GM19035 (cell line): ENCODE results near the gene CHPF.

Experiments
- ATAC-seq: cut with Tn5 transposase; IDR thresholded peaks from one replicate; pipeline ENCODE4 v1.9.1; 2021; ENCODE audit not compliant: unreplicated experiment

Gene CHPF, protein sequence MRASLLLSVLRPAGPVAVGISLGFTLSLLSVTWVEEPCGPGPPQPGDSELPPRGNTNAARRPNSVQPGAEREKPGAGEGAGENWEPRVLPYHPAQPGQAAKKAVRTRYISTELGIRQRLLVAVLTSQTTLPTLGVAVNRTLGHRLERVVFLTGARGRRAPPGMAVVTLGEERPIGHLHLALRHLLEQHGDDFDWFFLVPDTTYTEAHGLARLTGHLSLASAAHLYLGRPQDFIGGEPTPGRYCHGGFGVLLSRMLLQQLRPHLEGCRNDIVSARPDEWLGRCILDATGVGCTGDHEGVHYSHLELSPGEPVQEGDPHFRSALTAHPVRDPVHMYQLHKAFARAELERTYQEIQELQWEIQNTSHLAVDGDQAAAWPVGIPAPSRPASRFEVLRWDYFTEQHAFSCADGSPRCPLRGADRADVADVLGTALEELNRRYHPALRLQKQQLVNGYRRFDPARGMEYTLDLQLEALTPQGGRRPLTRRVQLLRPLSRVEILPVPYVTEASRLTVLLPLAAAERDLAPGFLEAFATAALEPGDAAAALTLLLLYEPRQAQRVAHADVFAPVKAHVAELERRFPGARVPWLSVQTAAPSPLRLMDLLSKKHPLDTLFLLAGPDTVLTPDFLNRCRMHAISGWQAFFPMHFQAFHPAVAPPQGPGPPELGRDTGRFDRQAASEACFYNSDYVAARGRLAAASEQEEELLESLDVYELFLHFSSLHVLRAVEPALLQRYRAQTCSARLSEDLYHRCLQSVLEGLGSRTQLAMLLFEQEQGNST

DNA sequence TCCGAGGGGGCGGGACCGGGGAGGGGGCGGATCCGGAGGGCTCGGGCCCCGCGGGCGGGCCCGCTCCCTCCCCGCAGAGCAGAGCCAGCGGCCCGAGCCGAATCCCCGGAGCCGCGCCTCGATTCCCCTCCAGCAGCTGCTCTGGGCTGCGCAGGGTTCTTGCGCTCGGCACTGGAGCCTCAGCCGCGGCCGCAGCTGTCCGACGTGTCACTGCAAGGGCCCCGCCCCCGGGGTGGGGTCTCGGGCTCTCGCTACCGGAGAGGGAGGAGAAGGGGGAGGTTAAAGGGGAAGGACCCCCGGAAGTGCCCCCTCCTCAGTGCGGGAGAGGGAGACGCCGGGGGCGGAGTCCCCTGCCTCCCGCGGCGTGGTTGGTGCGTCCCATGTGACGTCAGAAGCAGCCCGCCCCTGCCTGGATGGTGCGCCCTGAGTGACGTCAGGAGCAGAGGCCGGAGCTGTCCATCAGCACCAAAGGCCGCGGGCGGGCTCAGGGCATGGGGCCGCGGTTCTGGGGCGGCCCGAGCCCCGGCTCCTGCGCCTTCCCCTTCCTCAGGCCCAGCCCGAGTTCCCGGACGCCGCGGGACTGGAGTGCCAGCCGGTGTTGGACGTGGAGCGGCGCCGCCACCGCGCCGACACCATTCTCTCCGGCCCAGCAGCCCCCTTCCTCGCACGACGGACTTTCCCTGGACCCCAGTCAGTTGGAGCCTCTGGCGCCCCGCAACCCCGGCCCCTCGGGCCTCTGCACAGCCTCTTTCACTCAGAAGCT lies at the start of gene CHPF, which contains the start of gene TMEM198:
TSS of gene CHPF (minus strand) at position 214 of the 763 bp plus-strand sequence. CDS start 271 bp downstream, outside the sequence.
TSS of gene TMEM198 (plus strand) at position 433 of the 763 bp plus-strand sequence. CDS start 700 bp downstream, outside the sequence.
- ATAC-seq: peak; percentile 72

DNA sequence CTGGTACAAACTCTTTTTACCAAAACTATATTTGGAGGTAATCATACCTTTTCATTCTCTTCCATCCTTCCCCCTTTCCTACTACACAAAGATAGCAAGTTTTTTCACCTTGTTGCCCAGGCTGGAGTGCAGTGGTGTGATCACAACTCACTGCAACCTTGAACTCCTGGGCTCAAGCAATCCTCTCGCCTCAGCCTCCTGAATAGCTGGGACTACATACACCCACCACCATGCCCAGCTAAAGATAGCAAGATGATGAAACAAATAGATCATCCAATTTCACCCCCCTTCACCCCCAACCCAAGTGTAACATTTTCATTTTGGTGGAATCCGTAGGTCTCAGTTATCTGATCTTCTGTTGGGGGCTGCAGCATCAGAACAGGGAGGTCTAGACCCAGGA lies 49.5 kb upstream of the CHPF start:
- ATAC-seq: no peak

GRCh38 chr2:219592736-219593135 lies 49.1 kb upstream of the CHPF start:
- ATAC-seq: no peak

GRCh38 chr2:219591091-219591490 lies 47.5 kb upstream of the CHPF start:
- ATAC-seq: no peak

DNA sequence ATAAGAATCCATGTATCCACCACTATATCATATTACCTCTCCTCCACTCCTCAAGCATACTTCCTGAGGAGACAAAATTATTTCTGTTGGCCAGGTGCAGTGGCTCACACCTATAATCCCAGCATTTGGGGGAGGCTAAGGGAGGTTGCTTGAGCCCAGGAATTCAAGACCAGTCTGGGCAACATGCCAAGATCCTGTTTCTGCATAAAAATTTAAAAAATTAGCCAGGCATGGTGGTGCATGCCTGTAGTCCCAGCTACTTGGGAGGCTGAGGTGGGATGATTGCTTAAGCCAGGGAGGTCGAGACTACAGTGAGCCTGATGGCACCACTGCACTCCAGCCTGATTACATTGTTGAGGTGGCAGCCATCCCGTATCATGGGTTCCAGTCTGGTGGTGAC lies 37.7 kb upstream of the CHPF start:
- no peak for ATAC-seq

GRCh38 chr2:219578811-219579613 lies 35.4 kb upstream of the CHPF start:
- no peak for ATAC-seq

DNA sequence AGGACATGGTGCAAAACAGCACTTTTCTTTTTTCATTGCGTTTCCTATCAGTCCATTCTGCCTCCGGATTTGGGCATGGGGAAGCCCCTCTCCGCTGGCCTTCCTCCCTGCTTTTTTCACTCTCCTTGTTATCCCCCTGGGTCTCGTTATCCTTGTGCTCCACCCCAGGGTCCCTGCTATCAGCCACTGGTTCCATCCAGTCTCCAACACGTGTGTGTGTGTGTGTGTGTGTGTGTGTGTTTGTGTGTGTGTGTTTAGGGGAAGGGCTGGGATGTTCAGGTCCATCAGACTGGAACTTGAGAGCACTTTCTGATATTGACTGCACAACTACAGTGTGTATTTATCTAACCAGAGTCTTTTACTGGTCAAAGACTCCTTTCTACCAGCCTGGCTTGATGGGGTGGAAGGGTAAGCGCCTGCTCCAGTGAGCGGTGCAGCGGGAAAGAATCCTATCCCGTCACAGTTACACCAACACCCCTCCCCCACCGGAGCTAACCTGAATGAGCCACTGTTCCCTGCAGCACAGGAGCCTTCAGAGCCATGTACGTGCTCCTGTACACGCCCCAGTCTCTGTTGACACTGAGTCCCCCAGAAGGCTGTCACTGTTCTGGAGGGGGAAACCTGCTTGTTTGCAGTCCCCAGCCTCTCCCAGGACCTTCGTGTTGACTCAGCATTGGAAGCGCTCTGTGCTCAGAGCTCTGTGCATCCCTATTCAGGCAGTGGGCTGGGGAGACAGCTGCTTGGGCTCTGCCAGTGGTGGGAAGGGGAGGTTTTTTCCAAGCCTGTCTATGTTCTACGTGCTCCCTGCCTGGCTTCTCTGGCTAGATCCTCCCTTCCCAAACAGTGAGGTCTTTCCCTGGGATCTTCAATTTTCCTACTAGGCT lies 33.1 kb upstream of the CHPF start:
- no peak for ATAC-seq

- no peak for ATAC-seq
These were observed 32.2 kb upstream of the CHPF start for GRCh38 chr2:219575566-219576504.

- ATAC-seq: no peak
These were observed 31.1 kb upstream of the CHPF start for GRCh38 chr2:219574484-219575311.

DNA sequence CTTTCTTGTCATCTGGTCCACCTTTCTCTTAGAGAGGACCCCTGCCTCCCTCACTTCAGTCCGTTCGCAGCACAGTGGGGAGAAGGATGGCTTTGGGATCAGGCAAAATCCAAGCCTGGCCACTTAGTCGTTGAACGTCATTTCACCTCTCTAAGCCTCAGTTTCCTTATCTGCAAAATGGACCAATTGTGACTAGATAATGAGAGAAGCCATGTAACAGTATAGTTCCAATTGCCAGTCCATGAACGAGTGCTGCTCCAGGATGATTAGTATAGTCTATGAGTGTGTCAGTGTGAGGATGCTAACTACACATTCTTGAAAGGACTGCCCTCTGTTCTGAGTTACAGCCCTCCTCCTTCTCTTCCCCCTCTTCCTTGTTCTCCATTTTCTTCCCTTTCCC lies 29.6 kb upstream of the CHPF start:
- ATAC-seq: no peak

- ATAC-seq: no peak
These were observed 28.8 kb upstream of the CHPF start, which contains the start of gene INHA for GRCh38 chr2:219572237-219573001. INHA (plus strand) TSS chr2:219572310; CDS start chr2:219572375, 65 bp downstream.

GRCh38 chr2:219571311-219572236 lies 28.0 kb upstream of the CHPF start, which contains the start of gene OBSL1:
OBSL1 (minus strand) TSS chr2:219571539; CDS start chr2:219571232, 307 bp downstream.
- ATAC-seq: no peak

- no peak for ATAC-seq
These were observed 27.3 kb upstream of the CHPF start for GRCh38 chr2:219570924-219571310.

DNA sequence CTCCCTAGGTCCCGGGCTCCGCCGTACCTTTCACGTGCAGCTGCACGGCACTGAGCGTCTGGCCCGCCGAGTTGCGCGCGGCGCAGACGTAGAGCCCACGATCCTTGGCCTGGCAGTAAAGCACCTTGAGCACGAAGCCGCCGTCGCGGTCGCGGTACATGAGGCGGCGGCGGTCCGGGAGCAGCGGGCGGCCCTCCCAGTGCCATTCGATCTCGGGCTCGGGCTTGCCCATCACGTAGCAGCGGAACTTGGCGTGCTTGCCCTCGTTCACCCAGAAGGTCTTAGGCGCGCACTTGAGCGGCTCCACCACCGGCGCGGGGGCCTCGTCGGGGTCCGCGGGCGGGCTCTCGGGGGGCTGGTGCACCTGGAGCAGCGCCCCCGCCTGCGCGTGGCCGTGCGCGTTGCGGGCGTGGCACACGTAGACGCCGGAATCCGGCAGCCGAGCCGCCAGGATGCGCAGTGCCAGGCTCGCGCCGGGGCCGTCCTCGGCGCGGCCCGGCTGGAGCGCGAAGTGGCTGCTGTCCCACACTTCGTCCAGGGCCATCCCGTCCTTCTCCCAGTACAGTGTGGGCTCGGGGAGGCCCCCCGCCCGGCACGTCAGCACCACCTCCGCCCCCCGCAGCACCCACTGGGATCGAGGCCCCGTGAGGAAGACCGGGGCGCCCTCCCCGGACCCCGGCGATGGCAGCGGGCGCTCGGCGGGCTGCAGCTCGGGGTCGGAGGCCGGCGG lies 26.8 kb upstream of the CHPF start:
- ATAC-seq: no peak

DNA sequence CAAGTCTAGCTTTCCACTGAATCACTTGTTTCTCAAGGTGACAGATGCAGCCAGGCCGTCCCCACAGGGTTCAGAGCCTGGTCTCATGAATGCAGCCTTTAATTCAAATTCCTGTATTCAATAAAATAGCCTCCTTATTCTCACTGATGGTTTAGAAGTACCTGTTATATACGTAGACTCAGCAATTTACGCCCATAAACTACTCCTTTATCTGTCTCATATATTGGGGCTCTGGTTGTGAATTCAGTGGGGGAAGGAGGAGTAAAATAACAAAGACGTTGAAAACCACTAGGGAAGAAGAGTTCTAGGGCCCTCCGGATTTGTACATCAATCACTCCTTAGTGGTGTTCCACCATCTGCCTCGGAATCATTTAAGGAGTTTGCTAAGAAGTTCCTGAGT lies 26.0 kb upstream of the CHPF start:
- no peak for ATAC-seq
